Dermis blood vessel endothelial cell (primary cell): ENCODE results near the gene POLR3A. TPM values are rescaled to one million over a fixed set of nuclear protein-coding genes. Genes with fewer than 3 reads are reported as not detected.
"Not testable (repeated sequence)": the region's sequence is repeated elsewhere in the genome, so short reads cannot be mapped to it uniquely, and the experiment has no call there.

Experiments used
- DNase-seq: peaks from one replicate; pipeline ENCODE4 v3.0.0; 2010
- total RNA-seq: library from RNA; depleted of rRNA; stranded (reverse); fragments of >200 nt; gene quantifications from 2 replicates; pipeline ENCODE4 v1.2.3, GENCODE V29; 2014

The POLR3A gene
- 12.1 and 16.0 TPM in 2 replicates for total RNA-seq

- DNase-seq: peak; percentile 99
Measured at GRCh38 chr10:78029269-78030226, at the start of gene POLR3A. Gene POLR3A (minus strand): TSS chr10:78029515. CDS start chr10:78029407, 108 bp downstream.

- no peak for DNase-seq
Measured at GRCh38 chr10:78078539-78079330, 49.4 kb upstream of the POLR3A start.

DNA sequence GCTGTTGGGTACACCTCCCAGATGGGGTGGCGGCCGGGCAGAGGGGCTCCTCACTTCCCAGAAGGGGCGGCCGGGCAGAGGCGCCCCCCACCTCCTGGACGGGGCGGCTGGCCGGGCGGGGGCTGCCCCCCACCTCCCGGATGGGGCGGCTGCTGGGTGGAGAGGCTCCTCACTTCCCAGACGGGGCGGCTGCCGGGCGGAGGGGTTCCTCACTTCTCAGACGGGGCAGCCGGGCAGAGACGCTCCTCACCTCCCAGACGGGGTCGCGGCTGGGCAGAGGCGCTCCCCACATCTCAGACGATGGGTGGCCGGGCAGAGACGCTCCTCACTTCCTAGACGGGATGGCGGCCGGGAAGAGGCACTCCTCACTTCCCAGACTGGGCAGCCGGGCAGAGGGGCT lies 46.5 kb upstream of the POLR3A start:
- not testable (repeated sequence) for DNase-seq

DNA sequence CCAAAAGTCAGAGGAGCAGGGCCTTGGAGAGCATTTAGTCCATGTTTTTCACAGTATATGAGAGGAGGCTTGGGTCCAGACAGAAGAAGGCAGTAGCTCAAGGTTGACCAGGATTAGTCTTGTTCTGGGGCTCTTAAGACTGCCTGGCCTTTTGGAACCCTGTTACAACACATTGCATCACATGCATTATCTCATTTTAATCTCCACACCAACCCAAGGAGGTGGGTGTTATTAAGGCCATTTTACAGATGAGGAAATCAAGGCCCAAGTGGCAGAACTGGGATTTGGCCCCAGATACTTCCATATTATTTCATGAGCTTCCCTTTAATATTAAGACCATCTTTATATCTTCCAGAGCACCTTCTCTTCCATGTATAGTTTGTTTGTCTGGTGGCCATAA lies 43.2 kb upstream of the POLR3A start:
- DNase-seq: no peak

- DNase-seq: no peak
Measured at GRCh38 chr10:78071857-78072179, 42.5 kb upstream of the POLR3A start.

DNA sequence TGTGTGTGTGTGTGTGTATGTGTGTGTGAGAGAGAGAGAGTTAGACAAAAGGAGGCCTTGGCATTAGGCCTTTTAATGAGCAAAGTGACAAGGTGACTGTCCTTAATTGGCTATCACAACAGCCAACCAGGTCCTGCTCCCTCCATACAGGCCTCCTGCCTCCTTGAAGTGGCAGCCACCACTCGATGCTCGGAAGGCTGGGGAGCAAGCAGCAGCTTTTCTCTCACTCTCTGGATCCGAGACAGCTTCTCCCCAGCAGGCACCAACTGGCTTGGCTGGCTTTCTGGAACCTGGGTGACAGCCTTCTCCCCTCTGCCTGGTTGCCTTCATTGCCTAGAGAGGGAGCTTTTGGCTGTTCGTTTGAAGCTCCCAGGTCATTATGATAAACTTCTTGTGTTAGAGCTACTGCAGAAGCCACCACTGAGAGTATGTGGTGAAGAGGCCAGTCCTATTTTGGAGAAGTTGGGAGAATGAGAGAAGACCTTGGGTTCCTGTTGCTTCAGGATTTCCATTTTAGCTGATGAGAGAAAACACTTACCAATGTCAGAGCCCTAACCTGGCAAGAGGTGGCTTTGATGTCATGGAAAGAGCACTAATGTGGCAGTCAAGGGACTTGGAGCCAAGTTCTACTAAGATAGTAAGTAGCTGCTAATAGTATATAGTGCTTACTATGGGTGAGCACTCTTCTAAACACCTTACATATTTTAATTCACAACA lies 42.0 kb upstream of the POLR3A start:
- no peak for DNase-seq

GRCh38 chr10:78070726-78071125 lies 41.4 kb upstream of the POLR3A start:
- no peak for DNase-seq

DNA sequence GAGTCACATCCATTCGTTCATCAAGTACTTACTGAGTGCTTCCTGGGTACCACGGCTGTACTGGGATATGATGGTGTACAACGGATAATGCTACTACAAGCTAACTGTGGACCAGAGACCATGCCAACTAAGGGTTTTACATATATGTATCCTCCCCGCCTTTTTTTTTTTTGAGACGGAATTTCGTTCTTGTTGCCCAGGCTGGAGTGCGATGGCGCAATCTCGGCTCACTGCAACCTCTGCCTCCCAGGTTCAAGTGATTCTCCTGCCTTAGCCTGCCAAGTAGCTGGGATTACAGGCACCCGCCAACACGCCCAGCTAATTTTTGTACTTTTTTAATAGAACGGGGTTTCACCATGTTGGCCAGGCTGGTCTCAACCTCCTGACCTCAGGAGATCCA lies 40.7 kb upstream of the POLR3A start:
- DNase-seq: not testable (repeated sequence)

DNA sequence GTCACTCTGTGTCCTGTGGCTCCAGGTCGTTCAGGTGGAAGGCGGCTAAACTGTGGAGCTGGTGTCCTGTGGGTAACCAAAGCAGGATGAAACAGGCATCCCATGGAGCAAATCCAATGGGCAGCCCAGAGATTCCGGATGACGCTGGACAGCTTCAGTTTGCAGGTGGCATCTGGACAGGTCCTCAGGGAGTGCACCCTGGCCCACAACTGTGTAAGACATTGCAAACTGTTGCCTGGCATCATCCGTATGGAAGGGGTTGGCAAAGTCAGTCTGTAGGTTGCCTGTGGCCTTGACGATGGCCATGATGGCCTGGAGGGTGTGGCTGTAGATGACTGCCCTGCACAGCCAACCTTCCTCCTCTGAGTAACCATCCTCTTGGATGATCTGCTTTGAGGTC lies 39.8 kb upstream of the POLR3A start:
- no peak for DNase-seq

GRCh38 chr10:78066728-78067430 lies 37.6 kb upstream of the POLR3A start:
- no peak for DNase-seq

DNA sequence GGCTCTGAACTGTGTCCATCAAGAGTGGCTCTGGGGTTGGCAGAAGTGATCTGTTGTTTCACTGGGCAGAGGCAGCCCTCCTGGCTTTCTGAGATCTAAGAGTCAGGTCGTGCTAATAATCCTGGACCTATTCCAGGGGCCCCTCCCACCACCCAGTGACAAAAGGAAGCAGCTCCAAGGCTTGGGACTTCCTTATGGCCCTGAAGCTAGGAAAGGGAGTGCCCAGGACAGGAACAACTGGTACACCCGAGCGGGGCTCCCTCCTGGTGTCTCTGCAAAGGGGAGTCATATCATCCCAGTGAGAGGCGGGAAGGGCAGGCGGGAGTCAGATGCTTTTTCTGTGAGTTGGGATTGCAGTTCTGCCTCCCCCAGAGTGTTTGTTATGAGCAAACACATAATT lies 36.7 kb upstream of the POLR3A start:
- DNase-seq: no peak

- no peak for DNase-seq
Measured at GRCh38 chr10:78065611-78066010, 36.3 kb upstream of the POLR3A start.

DNA sequence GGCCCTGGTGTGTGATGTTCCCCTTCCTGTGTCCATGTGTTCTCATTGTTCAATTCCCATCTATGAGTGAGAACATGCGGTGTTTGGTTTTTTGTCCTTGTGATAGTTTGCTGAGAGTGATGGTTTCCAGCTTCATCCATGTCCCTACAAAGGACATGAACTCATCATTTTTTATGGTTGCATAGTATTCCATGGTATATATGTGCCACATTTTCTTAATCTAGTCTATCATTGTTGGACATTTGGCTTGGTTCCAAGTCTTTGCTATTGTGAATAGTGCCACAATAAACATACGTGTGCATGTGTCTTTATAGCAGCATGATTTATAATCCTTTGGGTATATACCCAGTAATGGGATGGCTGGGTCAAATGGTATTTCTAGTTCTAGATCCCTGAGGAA lies 35.6 kb upstream of the POLR3A start:
- DNase-seq: not testable (repeated sequence)

DNA sequence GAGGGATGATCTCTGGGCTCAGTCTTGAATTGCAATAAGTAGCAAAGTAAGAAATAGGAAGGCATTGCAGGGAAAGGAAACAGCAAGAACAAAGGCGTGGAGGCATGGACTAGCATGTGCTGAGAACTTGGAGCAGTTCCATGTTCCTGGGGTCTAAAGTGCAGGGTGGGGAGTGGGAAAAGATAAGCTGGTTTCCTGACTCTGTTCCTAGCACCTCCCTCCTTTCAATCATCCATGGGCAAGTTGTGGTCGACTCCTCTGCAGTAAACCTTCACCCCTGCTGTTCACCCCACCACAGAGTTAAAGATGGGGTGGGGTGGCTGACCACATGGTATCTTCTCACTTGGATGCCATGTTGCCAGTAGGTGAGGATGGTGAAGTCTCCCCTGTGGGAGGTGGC lies 33.9 kb upstream of the POLR3A start:
- no peak for DNase-seq

DNA sequence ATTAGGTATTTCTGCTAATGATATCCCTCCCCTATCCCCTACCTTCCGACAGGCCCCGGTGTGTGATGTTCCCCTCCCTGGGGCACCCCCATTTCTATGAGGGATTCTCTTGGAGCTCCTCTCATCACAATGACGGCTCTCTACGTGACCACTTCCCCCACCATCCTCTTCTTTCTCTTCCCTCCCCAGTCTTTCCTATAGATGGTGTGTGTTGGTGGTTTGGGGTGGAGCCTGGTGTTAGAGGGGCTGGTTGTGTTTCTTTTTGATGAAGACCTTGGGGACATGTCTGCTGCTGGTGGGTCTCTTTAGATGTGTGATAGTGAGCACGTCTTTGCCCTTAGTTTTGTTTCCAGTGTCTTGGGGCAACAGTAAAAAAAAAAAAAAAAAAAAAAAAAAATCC lies 33.0 kb upstream of the POLR3A start:
- DNase-seq: no peak

GRCh38 chr10:78059906-78060702 lies 30.8 kb upstream of the POLR3A start:
- no peak for DNase-seq

DNA sequence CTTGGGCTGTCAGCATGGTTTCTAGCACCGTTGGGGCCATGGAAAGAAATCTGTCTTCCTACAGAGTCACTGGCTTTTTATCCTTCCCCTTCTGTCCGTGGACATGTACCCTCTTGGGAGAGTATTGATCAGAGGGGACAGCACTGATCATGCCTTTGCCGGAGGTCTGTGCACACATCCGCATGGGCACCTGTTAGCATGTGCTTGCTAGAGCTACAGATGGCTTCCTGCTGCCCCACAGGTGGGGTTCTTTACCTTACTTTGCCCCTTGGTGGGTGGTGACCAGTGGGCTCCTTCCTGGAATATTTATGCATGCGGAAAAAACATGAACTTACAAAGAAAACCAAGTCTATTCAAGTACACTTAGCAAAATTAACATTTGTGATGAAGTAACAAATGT lies 29.2 kb upstream of the POLR3A start:
- DNase-seq: no peak

GRCh38 chr10:78053211-78053868 lies 24.0 kb upstream of the POLR3A start:
- DNase-seq: peak; percentile 46

- DNase-seq: no peak
Measured at GRCh38 chr10:78049851-78050250, 20.5 kb upstream of the POLR3A start.

DNA sequence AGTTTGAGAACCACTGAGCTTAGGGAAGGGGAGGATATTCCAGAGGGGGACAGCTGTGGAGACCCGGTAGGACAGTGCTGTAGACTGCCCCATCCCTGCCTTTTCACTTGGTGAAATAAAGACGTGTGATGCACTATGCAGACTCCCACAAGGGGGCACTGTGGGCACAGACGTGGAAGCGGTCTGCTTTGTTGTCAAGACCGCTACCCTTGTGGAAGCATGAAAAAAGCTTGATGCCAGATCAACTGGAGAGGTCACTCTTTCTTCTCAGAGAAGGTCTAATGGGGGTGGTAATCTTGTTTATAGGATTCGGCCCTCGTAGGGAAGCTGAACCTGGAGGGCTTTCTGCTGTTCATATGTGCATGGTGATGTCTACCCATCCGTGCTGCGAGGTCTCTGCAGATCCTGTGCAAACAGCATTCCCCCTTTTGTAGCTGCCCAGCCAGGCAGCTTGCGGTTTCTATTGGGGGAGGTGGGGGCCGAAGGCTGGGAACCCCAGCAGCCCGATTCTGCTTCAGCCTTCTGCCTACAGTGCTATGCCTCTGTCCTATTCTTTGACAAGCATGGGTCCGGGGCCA lies 18.1 kb upstream of the POLR3A start:
- DNase-seq: peak; percentile 92
